Activated CD4-positive, alpha-beta memory T cell treated with anti-CD3 and anti-CD28 coated beads for 36 hours (primary cell): ENCODE data around the gene FOXJ1. TPM values are rescaled to one million over a fixed set of nuclear protein-coding genes. Genes with fewer than 3 reads are reported as not detected.

Experiments used
- CTCF ChIA-PET: fragments of 350-600 bp; sonication (Branson Sonifier 250); formaldehyde crosslinking; loops from one replicate; lab custom pipeline; 2021; ENCODE audit warnings: antibody characterized with exemption, inconsistent platforms; lab: Charles Lee
- POLR2A ChIA-PET: fragments of 350-600 bp; sonication (Branson Sonifier 250); formaldehyde crosslinking; loops from one replicate; lab custom pipeline; 2021; ENCODE audit warnings: antibody characterized with exemption; lab: Charles Lee
- DNase-seq: peaks from one replicate; pipeline ENCODE4 v3.0.0-alpha.2; 2020
- H3K27ac Mint-ChIP-seq: one replicate; pipeline ENCODE4 v1.8.0; 2021; ENCODE audit warnings: mixed read lengths
- H3K27me3 Mint-ChIP-seq: one replicate; pipeline ENCODE4 v1.8.0; 2021; ENCODE audit warnings: mixed read lengths
- H3K36me3 Mint-ChIP-seq: one replicate; pipeline ENCODE4 v1.8.0; 2021; ENCODE audit warnings: mixed read lengths
- H3K4me1 Mint-ChIP-seq: one replicate; pipeline ENCODE4 v1.8.0; 2021; ENCODE audit warnings: low read depth, mixed read lengths
- H3K4me3 Mint-ChIP-seq: one replicate; pipeline ENCODE4 v1.8.0; 2021; ENCODE audit warnings: mild to moderate bottlenecking, mixed read lengths
- H3K9me3 Mint-ChIP-seq: one replicate; pipeline ENCODE4 v1.8.0; 2021; ENCODE audit warnings: mixed read lengths
- intact Hi-C: fragments of 100-400 bp; cut with micrococcal nuclease; formaldehyde crosslinking; loops from one replicate; pipeline ENCODE4 v1.15.1; 2023
- total RNA-seq, 2 experiments: library from RNA; stranded (reverse); gene quantifications; one replicate each; pipeline ENCODE4 v1.2.3, GENCODE V29; 2021

The FOXJ1 gene
- total RNA-seq, 2 experiments from 2014 or later, result 0.22 to 0.29 TPM

GRCh38 chr17:76119409-76120371 is 21.4 kb downstream of the FOXJ1 start:
- DNase-seq, result no peak
- Mint-ChIP-seq H3K27me3 (no peaks in the 10 kb centered on the region), H3K27ac (no peak overlapping the region), H3K9me3 (no peaks in the 10 kb centered on the region), H3K4me1 (peaks cover 4% of the 10 kb centered on the region), H3K4me3 (no peak overlapping the region), H3K36me3 (no peaks in the 10 kb centered on the region)
- CTCF ChIA-PET, result interaction anchor here (0.6 to 19.6 kb wide), 14 partner anchors 26 to 179 kb away, joined by 3 to 337 read pairs (median 6); no protein-coding TSS in a partner anchor
- intact Hi-C loops, result no loop called here
- POLR2A ChIA-PET, result interaction anchor here (1.2 to 2.4 kb wide), 4 partner anchors 146 to 160 kb away, joined by 3 to 9 read pairs (median 5); partner anchors contain the start of gene UBALD2

- Mint-ChIP-seq H3K4me1 (no peaks in the 10 kb centered on the region), H3K27me3 (no peaks in the 10 kb centered on the region), H3K27ac (no peak overlapping the region), H3K9me3 (no peaks in the 10 kb centered on the region), H3K4me3 (no peak overlapping the region), H3K36me3 (no peaks in the 10 kb centered on the region)
- POLR2A ChIA-PET, result interaction anchor here (1.0 to 1.6 kb wide), 3 partner anchors 65 to 150 kb away, joined by 3 read pairs; partner anchors contain the start of gene UBALD2
- intact Hi-C loops, result no loop called here
- CTCF ChIA-PET, result interaction anchor here (0.6 to 19.6 kb wide), 8 partner anchors 10 to 283 kb away, joined by 3 to 337 read pairs (median 4); partner anchors contain the start of gene FOXJ1
- DNase-seq, result no peak
These were observed 25.8 kb downstream of the FOXJ1 start for GRCh38 chr17:76115138-76115754.

GRCh38 chr17:76111956-76112355 is 29.1 kb downstream of the FOXJ1 start:
- ChIA-PET POLR2A (interaction anchor here (0.6 kb wide), 1 partner anchor 153 kb away, joined by 4 read pairs; the partner anchor contains the start of gene UBALD2), CTCF (interaction anchor here (0.8 to 19.6 kb wide), 3 partner anchors 9 to 168 kb away, joined by 4 to 337 read pairs (median 7); no protein-coding TSS in a partner anchor)
- Mint-ChIP-seq H3K27ac (no peak overlapping the region), H3K27me3 (no peaks in the 10 kb centered on the region), H3K9me3 (no peaks in the 10 kb centered on the region), H3K4me1 (no peaks in the 10 kb centered on the region), H3K4me3 (no peak overlapping the region), H3K36me3 (no peaks in the 10 kb centered on the region)
- intact Hi-C loops, result no loop called here
- no peak for DNase-seq

GRCh38 chr17:76107509-76107908 is 33.5 kb downstream of the FOXJ1 start:
- H3K27ac Mint-ChIP-seq, result no peak overlapping the region
- no peaks in the 10 kb centered on the region for H3K27me3 Mint-ChIP-seq
- CTCF ChIA-PET, result interaction anchor here (0.9 to 3.2 kb wide), 6 partner anchors 19 to 291 kb away, joined by 3 to 21 read pairs (median 9); no protein-coding TSS in a partner anchor
- peaks cover 6% of the 10 kb centered on the region for H3K36me3 Mint-ChIP-seq
- no peaks in the 10 kb centered on the region for H3K9me3 Mint-ChIP-seq
- intact Hi-C loops, result no loop called here
- H3K4me3 Mint-ChIP-seq, result no peak overlapping the region
- no peak for DNase-seq
- POLR2A ChIA-PET, result no interaction called here
- peaks cover 9% of the 10 kb centered on the region for H3K4me1 Mint-ChIP-seq

- Mint-ChIP-seq H3K36me3 (peaks cover 6% of the 10 kb centered on the region), H3K9me3 (no peaks in the 10 kb centered on the region), H3K27me3 (no peaks in the 10 kb centered on the region), H3K4me3 (no peak overlapping the region), H3K27ac (no peak overlapping the region), H3K4me1 (peaks cover 16% of the 10 kb centered on the region)
- POLR2A ChIA-PET, result interaction anchor here (1.2 kb wide), 1 partner anchor 11 kb away, joined by 4 read pairs; no protein-coding TSS in a partner anchor
- DNase-seq, result no peak
- intact Hi-C loops, result no loop called here
- CTCF ChIA-PET, result interaction anchor here (0.9 to 2.4 kb wide), 6 partner anchors 20 to 278 kb away, joined by 4 to 15 read pairs (median 5); partner anchors contain the start of gene SPHK1
These were observed 34.3 kb downstream of the FOXJ1 start for GRCh38 chr17:76106703-76107102.

GRCh38 chr17:76104896-76105231 is 36.2 kb downstream of the FOXJ1 start:
- ChIA-PET POLR2A (interaction anchor here (2.0 kb wide), 1 partner anchor 168 kb away, joined by 7 read pairs; no protein-coding TSS in a partner anchor), CTCF (interaction anchor here (0.9 to 5.5 kb wide), 6 partner anchors 16 to 281 kb away, joined by 3 to 35 read pairs (median 8); no protein-coding TSS in a partner anchor)
- intact Hi-C loops, result no loop called here
- Mint-ChIP-seq H3K27ac (peak overlapping the region; percentile 92), H3K4me3 (peak overlapping the region; percentile 98), H3K27me3 (no peaks in the 10 kb centered on the region), H3K36me3 (peaks cover 12% of the 10 kb centered on the region), H3K9me3 (no peaks in the 10 kb centered on the region), H3K4me1 (peaks cover 23% of the 10 kb centered on the region)
- no peak for DNase-seq

- intact Hi-C loops, result no loop called here
- peaks cover 24% of the 10 kb centered on the region for H3K4me1 Mint-ChIP-seq
- H3K4me3 Mint-ChIP-seq, result peak overlapping the region; percentile 98
- no peaks in the 10 kb centered on the region for H3K27me3 Mint-ChIP-seq
- POLR2A ChIA-PET, result interaction anchor here (1.0 to 2.0 kb wide), 4 partner anchors 33 to 168 kb away, joined by 3 to 8 read pairs (median 6); partner anchors contain the start of gene UBALD2
- peak overlapping the region; percentile 92 for H3K27ac Mint-ChIP-seq
- peaks cover 13% of the 10 kb centered on the region for H3K36me3 Mint-ChIP-seq
- H3K9me3 Mint-ChIP-seq, result no peaks in the 10 kb centered on the region
- CTCF ChIA-PET, result interaction anchor here (0.6 to 5.5 kb wide), 8 partner anchors 17 to 281 kb away, joined by 3 to 35 read pairs (median 4); no protein-coding TSS in a partner anchor
- no peak for DNase-seq
These were observed 36.7 kb downstream of the FOXJ1 start for GRCh38 chr17:76104140-76104895.

GRCh38 chr17:76103274-76104139 is 37.5 kb downstream of the FOXJ1 start, which contains the start of gene EXOC7:
EXOC7 (minus strand) TSS chr17:76103787; CDS start chr17:76103692, 95 bp downstream.
- H3K27me3 Mint-ChIP-seq, result no peaks in the 10 kb centered on the region
- H3K27ac Mint-ChIP-seq, result peak within 1 kb of the TSS; percentile 92
- DNase-seq, result peak; percentile 95
- no peaks in the 10 kb centered on the region for H3K9me3 Mint-ChIP-seq
- peaks cover 13% of the 10 kb centered on the region for H3K36me3 Mint-ChIP-seq
- CTCF ChIA-PET, result interaction anchor here (0.6 to 5.5 kb wide), 15 partner anchors 15 to 198 kb away, joined by 3 to 35 read pairs (median 4); no protein-coding TSS in a partner anchor
- intact Hi-C loops, result loop anchor here (2.0 kb wide), 2 partner anchors 33 to 89 kb away; no protein-coding TSS in a partner anchor
- POLR2A ChIA-PET, result interaction anchor here (0.8 to 2.0 kb wide), 6 partner anchors 15 to 212 kb away, joined by 3 to 8 read pairs (median 4); partner anchors contain the start of gene UBALD2
- H3K4me3 Mint-ChIP-seq, result peak within 1 kb of the TSS; percentile 98
- peaks cover 24% of the 10 kb centered on the region for H3K4me1 Mint-ChIP-seq

- peaks cover 24% of the 10 kb centered on the region for H3K4me1 Mint-ChIP-seq
- intact Hi-C loops, result loop anchor here (2.0 kb wide), 2 partner anchors 32 to 88 kb away; no protein-coding TSS in a partner anchor
- H3K27me3 Mint-ChIP-seq, result no peaks in the 10 kb centered on the region
- peak overlapping the region; percentile 92 for H3K27ac Mint-ChIP-seq
- ChIA-PET CTCF (interaction anchor here (0.7 to 5.5 kb wide), 12 partner anchors 15 to 196 kb away, joined by 3 to 35 read pairs (median 4); no protein-coding TSS in a partner anchor), POLR2A (interaction anchor here (0.8 to 1.9 kb wide), 4 partner anchors 15 to 213 kb away, joined by 3 to 8 read pairs (median 4); partner anchors contain the start of gene UBALD2)
- H3K36me3 Mint-ChIP-seq, result peaks cover 14% of the 10 kb centered on the region
- DNase-seq, result no peak
- no peaks in the 10 kb centered on the region for H3K9me3 Mint-ChIP-seq
- H3K4me3 Mint-ChIP-seq, result peak overlapping the region; percentile 98
These were observed 38.1 kb downstream of the FOXJ1 start for GRCh38 chr17:76102944-76103273.
